ENCODE measurements around the gene GSTM5. TPM values are rescaled to one million over a fixed set of nuclear protein-coding genes. Genes with fewer than 3 reads are reported as not detected.

Gene GSTM5
- total RNA-seq, 1 donor from 2014 or later = 27.9 TPM

GRCh38 chr1:109756848-109757521 is 44.9 kb downstream of the GSTM5 start:
- Mint-ChIP-seq H3K4me3 (ENCODE audit: unreplicated experiment) (no peak overlapping the region), H3K36me3 (ENCODE audit: low read depth, unreplicated experiment) (no peaks in the 10 kb centered on the region), H3K27me3 (ENCODE audit: unreplicated experiment) (peaks cover 5% of the 10 kb centered on the region), H3K9me3 (ENCODE audit: unreplicated experiment) (no peaks in the 10 kb centered on the region), H3K4me1 (ENCODE audit: unreplicated experiment) (no peaks in the 10 kb centered on the region), H3K27ac (ENCODE audit: unreplicated experiment) (no peak overlapping the region)
- TF ChIP-seq CTCF (IDR thresholded peaks at IDR 0.05; ENCODE audit: unreplicated experiment) = no peak
- DNase-seq (ENCODE audit: low spot score) = no peak

GRCh38 chr1:109757936-109758786 is 46.1 kb downstream of the GSTM5 start:
- DNase-seq (ENCODE audit: low spot score) = no peak

GRCh38 chr1:109759513-109760334 is 47.7 kb downstream of the GSTM5 start:
- Mint-ChIP-seq H3K27me3 (ENCODE audit: unreplicated experiment) (peaks cover 11% of the 10 kb centered on the region), H3K27ac (ENCODE audit: unreplicated experiment) (no peak overlapping the region), H3K4me3 (ENCODE audit: unreplicated experiment) (no peak overlapping the region), H3K36me3 (ENCODE audit: low read depth, unreplicated experiment) (peaks cover 9% of the 10 kb centered on the region), H3K4me1 (ENCODE audit: unreplicated experiment) (peaks cover 16% of the 10 kb centered on the region), H3K9me3 (ENCODE audit: unreplicated experiment) (no peaks in the 10 kb centered on the region)
- no peak for DNase-seq (ENCODE audit: low spot score)
- no peak for TF ChIP-seq CTCF (IDR thresholded peaks at IDR 0.05; ENCODE audit: unreplicated experiment)

More at GRCh38 chr1:109757936-109758786, 46.1 kb downstream of the GSTM5 start:
- peaks cover 11% of the 10 kb centered on the region for H3K27me3 Mint-ChIP-seq (ENCODE audit: unreplicated experiment)
- no peak overlapping the region for H3K4me3 Mint-ChIP-seq (ENCODE audit: unreplicated experiment)
- TF ChIP-seq CTCF (IDR thresholded peaks at IDR 0.05; ENCODE audit: unreplicated experiment) = no peak
- peaks cover 12% of the 10 kb centered on the region for H3K4me1 Mint-ChIP-seq (ENCODE audit: unreplicated experiment)
- no peaks in the 10 kb centered on the region for H3K9me3 Mint-ChIP-seq (ENCODE audit: unreplicated experiment)
- H3K27ac Mint-ChIP-seq (ENCODE audit: unreplicated experiment) = no peak overlapping the region
- H3K36me3 Mint-ChIP-seq (ENCODE audit: low read depth, unreplicated experiment) = peaks cover 9% of the 10 kb centered on the region

GRCh38 chr1:109760581-109761226 is 48.7 kb downstream of the GSTM5 start:
- Mint-ChIP-seq H3K9me3 (ENCODE audit: unreplicated experiment) (no peaks in the 10 kb centered on the region), H3K36me3 (ENCODE audit: low read depth, unreplicated experiment) (peaks cover 9% of the 10 kb centered on the region), H3K4me1 (ENCODE audit: unreplicated experiment) (peaks cover 20% of the 10 kb centered on the region), H3K4me3 (ENCODE audit: unreplicated experiment) (no peak overlapping the region), H3K27me3 (ENCODE audit: unreplicated experiment) (peaks cover 12% of the 10 kb centered on the region), H3K27ac (ENCODE audit: unreplicated experiment) (no peak overlapping the region)
- TF ChIP-seq CTCF (IDR thresholded peaks at IDR 0.05; ENCODE audit: unreplicated experiment) = no peak
- no peak for DNase-seq (ENCODE audit: low spot score)

Data from endothelial cell (in vitro differentiated cells).